ENCODE data around the gene PSMB3.
"Not testable (repeated sequence)": the region's sequence is repeated elsewhere in the genome, so short reads cannot be mapped to it uniquely, and the experiment has no call there.

PSMB3 gene

DNA sequence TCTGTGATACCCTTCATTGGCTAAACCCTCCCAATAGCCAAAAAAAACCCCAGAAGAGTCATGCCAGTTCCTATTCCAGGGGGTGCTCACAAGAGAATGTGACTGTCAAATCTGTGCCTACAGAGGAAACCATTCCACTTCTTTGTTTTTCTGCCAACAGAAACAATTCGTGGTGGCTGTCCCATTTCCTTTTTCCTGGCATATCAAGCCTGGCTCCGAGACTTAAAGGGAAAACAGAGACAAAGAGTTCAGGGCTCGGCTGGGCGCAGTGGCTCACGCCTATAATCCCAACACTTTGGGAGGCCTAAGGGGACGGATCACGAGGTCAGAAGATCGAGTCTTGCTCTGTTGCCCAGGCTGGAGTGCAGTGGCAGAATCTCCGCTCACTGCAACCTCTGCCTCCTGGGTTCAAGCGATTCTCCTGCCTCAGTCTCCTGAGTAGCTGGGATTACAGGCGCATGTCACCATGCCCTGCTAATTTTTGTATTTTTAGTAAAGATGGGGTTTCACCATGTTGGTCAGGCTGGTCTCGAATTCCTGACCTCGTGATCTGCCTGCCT is 37.7 kb downstream of the PSMB3 start:
- DNase-seq (ENCODE audit: low read depth in 2 of 3, low spot score in 1 of 3) = not testable (repeated sequence)

DNA sequence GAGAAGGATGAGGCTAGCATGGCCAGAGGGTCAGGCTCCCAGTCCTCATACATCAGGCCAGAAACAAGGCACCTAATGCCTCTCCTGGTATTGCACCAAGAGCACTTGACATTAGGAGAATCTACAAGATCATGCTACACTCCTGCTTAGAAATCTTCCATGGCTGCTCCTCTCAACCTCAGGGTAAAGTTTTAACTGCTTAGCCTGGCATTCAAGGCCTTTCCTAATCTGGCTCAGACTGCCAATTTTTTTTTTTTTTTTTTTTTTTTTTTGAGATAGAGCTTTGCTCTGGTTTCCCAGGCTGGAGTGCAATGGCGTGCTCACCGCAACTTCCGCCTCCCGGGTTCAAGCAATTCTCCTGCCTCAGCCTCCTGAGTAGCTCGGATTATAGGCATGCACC is 38.6 kb downstream of the PSMB3 start:
- no peak for DNase-seq (ENCODE audit: low read depth in 2 of 3, low spot score in 1 of 3)

DNA sequence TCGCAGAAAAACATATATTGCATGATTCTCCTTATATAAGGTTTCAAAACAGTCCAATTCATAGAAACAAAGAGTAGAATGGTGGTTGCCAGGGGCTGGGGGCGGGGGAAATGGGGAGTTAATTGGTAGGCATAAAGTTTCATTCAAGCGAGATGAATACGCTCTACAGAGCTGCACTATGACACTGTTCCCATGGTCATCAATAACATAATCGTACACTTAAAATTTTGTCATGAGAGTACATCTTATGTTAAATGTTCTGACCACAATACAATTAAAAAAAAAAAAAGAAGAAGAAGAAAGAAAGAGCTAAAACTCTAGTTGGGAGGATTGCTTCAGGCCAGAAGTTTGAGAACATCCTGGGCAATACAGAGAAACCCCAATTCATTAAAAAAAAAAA is 41.7 kb downstream of the PSMB3 start:
- no peak for DNase-seq (ENCODE audit: low read depth in 2 of 3, low spot score in 1 of 3)

DNA sequence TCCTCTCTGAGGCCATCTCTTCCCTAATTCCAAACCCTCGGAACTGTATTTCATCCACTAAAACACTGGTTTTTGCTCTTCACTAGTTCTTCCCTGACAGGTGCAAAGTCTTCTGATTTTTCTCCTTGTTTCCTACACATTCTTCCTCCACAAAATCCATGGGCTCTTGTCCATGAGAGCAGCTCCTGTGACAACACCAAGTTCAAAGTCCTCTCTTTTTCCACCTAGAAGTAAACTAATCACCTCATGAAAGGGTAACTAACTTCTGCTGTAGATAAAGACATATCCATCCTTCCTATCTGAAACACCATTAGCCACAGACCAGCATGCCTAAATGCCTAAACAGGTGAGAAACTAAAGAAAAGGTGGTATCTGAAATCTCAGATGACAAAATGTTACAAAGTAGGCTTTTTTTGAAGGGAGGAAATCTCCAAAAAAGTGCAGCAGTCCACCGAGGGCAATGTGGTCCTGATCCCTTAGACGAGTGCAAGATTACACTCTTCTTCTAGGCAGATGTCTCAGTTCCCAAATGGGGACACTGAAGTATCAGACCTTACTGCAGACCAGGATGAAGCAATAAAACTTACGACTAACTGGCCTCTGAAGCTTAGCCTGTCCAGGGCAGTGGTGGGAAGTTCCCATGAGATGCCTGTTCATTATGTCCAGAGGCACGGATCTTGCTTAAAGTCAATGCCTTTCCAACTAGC is 44.1 kb downstream of the PSMB3 start:
- DNase-seq (ENCODE audit: low read depth in 2 of 3, low spot score in 1 of 3) = no peak

DNA sequence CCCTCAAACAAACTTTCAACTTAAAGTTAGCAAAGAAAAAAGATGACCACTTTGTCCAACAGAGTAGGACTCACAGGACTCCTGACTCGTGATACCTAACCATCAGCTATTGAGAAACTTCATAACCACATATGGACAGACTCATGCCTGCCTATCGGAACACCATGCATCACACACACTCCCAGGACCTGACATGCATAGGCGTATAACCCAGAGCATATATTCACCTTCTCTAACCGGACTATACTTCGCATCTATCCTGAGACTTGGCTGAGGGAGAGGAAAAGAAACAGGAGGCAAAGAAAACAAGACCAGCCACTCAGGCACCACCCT is 44.6 kb downstream of the PSMB3 start:
- DNase-seq (ENCODE audit: low read depth in 2 of 3, low spot score in 1 of 3) = no peak

DNA sequence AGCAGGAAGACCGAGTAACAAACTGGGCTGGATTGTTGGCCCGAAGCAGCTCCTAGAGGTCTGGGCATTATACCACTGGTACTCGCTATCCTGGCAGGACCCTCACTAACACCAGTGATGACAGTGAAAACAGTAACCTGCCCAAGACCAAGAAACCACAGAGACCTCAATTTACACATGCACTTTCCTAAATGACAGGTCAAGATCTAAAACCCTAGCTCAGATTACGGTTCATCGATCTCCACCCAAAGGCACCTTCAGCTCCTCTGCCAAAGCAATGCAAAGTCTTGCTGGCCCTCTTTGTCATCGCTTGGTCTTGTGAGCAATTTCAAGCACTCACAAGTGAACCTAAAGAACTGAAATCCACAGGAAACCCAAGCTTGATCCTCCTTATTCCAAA is 45.3 kb downstream of the PSMB3 start:
- no peak for DNase-seq (ENCODE audit: low read depth in 2 of 3, low spot score in 1 of 3)

DNA sequence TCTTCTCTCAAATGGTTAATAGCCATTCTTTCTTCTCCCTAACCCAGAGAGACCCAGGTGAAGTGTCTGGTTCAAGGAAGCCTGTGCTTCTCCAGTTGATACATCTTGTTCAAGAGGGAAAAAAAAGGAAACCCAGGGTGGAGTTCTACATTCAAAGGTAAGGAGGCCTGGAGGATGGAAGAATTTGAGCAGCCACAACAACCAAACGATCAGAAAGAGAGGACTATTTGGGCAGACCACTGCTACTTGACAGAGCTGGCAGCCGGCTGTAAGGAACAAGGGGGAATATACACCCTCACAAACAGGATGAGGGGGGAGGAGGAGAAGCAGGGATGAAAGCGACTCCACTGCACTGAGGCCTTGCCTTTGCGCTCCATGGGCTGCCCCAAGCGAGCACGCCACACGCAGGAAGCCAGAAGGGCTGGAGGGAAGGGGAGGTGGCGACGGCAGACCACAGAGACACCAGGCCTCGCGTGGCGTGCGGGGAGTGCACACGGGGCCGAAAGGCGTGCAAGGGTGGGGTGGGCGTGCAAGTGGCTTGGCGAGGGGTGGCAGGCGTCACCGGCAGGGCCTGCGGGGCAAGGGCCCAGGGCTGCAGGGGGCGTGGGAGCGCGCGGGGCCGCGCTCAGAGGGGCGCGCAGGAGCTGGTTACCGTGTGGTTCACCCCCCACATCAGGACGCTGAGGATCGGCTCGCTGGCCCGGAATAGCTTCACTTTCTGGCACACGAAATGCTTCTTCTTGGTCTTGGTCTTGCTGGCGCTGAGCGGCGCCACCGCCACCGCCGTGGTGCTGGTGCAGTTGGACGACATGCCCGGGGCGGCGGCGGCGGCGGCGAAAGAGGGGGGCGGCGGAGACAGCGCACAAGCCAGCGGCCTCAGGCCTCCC is 46.3 kb downstream of the PSMB3 start:
- DNase-seq (ENCODE audit: low read depth in 2 of 3, low spot score in 1 of 3) = peak; percentile 15 to 42 (median 31)

DNA sequence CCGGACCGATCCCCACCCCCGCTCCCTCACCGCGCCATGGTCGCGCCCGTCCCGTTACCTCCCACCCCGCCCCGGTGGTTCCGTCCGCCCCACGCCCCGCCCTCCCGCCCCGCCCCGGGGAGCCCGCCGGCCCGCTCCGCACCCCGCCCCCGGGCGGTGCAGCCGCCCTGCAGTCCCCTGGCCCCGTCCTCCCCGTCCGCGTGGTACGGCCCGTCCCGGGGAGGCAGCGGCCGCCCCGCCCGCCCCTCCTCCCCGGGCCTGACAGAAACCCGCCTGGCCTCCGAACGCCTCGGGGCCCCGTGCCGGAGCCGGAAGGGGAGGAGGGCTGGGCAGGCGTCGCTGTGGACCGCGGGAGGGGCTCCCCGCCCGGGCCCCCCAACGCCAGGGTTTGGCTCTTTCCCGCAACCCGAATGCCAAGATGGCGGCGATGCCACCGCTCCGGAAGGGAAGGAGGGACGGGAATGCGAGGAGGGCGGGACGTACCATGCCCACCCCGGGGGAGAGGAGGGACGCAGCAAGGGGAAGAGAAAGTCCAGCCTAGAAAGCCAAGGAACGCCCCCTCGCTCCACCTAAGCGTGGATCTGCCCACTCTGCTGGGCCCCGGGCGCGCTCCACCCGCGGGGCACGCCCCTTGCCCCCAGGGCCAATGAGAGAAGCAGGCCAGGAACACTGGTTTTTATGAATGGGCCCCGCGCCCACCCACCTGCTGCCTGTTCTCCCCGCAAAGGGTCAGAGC is 47.1 kb downstream of the PSMB3 start, which contains the start of gene PIP4K2B:
TSS of gene PIP4K2B (minus strand) at position 56 of the 736 bp plus-strand sequence. CDS start 132 bp downstream, outside the sequence.
- peak; percentile 78 to 90 (median 89) for DNase-seq (ENCODE audit: low read depth in 2 of 3, low spot score in 1 of 3)

DNA sequence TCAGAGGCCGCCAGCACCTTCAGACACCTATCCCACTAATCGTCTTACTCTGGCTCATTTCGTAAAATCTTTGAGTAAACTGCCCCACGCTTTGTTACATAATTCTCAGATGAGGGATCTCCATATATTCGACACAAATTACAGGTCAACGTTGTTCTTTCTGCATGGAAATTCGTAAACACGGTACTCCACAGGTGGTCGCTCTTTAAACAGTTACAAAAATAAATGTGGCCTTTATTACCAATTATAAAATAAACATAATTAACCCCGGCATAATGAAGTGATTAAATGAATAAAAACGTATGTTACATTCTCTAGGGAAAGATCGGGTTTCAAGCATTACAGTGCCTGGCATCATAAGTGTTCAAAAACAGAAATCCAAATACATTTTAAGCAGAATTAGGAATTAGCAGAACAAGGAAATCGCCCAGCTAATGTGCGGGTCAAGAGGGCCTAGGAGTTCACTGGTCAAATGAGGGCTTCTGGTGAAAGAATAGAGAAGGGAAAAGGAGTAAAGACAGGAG is 47.8 kb downstream of the PSMB3 start:
- no peak for DNase-seq (ENCODE audit: low read depth in 2 of 3, low spot score in 1 of 3)

DNA sequence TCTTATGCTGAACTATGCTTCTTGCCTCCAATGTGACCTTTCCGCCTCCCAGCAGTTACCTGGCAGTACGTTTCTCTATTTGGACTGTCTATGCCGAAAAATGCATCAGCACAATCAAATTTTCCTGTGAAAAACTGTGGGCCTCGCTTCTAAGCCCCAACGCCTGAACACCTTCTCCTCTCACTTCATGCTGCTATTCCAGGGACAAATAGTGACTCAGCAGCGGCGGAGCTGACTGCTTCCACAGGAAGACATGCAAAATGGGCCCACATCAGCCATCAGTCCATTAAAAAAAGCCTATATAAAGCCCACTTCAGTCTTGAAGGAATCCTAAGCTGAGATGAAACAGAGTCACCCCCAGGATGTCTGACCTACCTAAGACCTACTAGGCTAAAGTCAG is 57.3 kb downstream of the PSMB3 start:
- DNase-seq (ENCODE audit: low read depth in 2 of 3, low spot score in 1 of 3) = no peak

All from stimulated activated CD4-positive, alpha-beta T cell treated with anti-CD3 and anti-CD28 coated beads, Interleukin-12 subunit alpha, Interleukin-12 subunit beta, amount 100 ng/mL, for 48 hours (primary cell).